H1 (cell line): Measurements from ENCODE around the gene PDE3A. TPM values are rescaled to one million over a fixed set of nuclear protein-coding genes. Genes with fewer than 3 reads are reported as not detected.

Experiments
- CTCF ChIA-PET: fragments of 300-600 bp; sonication (Branson Sonifier 250); formaldehyde crosslinking; loops from one replicate; lab custom pipeline; 2021; ENCODE audit not compliant: partially characterized antibody; lab: Charles Lee
- POLR2A ChIA-PET: fragments of 300-600 bp; sonication (Branson Sonifier 250); formaldehyde crosslinking; loops from one replicate; lab custom pipeline; 2021; ENCODE audit warnings: inconsistent platforms; ENCODE audit not compliant: partially characterized antibody; lab: Charles Lee
- DNase-seq, 2 experiments: peaks; one replicate each; pipeline versions ENCODE4 v3.0.0 to v3.0.0-alpha.2; 2010 to 2022; ENCODE audit warnings: low spot score in 2 of 2, low read depth in 1 of 2, mixed read lengths in 1 of 2
- FAIRE-seq: peaks from 2 replicates; lab custom pipeline; 2011; peaks lifted over from hg19 to GRCh38; lab: Jason Lieb, UNC
- H2AFZ ChIP-seq: 2 replicates; pipeline ENCODE4 v1.8.1; 2012; ENCODE audit warnings: low read length, inconsistent platforms
- H2AK5ac ChIP-seq: 2 replicates; pipeline ENCODE4 v1.6.1; 2013; ENCODE audit warnings: low read depth, low read length
- H2BK120ac ChIP-seq: replicated peaks from 2 replicates; pipeline ENCODE3; 2013; ENCODE audit warnings: low read depth, low read length, inconsistent platforms
- H2BK12ac ChIP-seq: 2 replicates; pipeline ENCODE4 v1.6.1; 2013; ENCODE audit warnings: low read depth, low read length
- H2BK15ac ChIP-seq: 2 replicates; pipeline ENCODE4 v1.6.1; 2013; ENCODE audit warnings: low read length
- H2BK20ac ChIP-seq: 2 replicates; pipeline ENCODE4 v1.6.1; 2013; ENCODE audit warnings: low read length
- H2BK5ac ChIP-seq: 2 replicates; pipeline ENCODE4 v1.6.1; 2013; ENCODE audit warnings: low read depth, low read length
- H3K14ac ChIP-seq: 2 replicates; pipeline ENCODE4 v1.6.1; 2013; ENCODE audit warnings: inconsistent platforms; ENCODE audit not compliant: insufficient read length
- H3K18ac ChIP-seq: 2 replicates; pipeline ENCODE4 v1.6.1; 2013; ENCODE audit warnings: low read length; ENCODE audit errors: extremely low read depth
- H3K23ac ChIP-seq: 2 replicates; pipeline ENCODE4 v1.6.1; 2013; ENCODE audit warnings: inconsistent platforms; ENCODE audit not compliant: insufficient read length
- H3K23me2 ChIP-seq: 2 replicates; pipeline ENCODE4 v1.6.1; 2013; ENCODE audit warnings: low read depth, low read length
- H3K27ac ChIP-seq: 2 replicates; pipeline ENCODE4 v1.6.1; 2011; ENCODE audit warnings: low read depth, low read length, inconsistent platforms
- H3K27me3 ChIP-seq, 4 experiments: replicated peaks in 1 of 4; 1 replicate in 1 of 4; 2 replicates in 3 of 4; pipeline versions ENCODE4 v1.6.1 to v1.8.1; 2011 to 2013; ENCODE audit warnings: low read length in 3 of 4, mild to moderate bottlenecking in 3 of 4, inconsistent platforms in 2 of 4, mixed read lengths in 2 of 4, moderate library complexity in 1 of 4; ENCODE audit not compliant: control insufficient read depth in 3 of 4, insufficient read depth in 3 of 4; ENCODE audit errors: extremely low read depth in 1 of 4
- H3K36me3 ChIP-seq, 4 experiments: 2 replicates each; pipeline versions ENCODE4 v1.6.1 to v1.8.1; 2011 to 2013; ENCODE audit warnings: mild to moderate bottlenecking in 4 of 4, low read length in 3 of 4, moderate library complexity in 2 of 4, control low read depth in 1 of 4, inconsistent platforms in 1 of 4; ENCODE audit not compliant: insufficient read depth in 4 of 4, control insufficient read depth in 2 of 4
- H3K4ac ChIP-seq: replicated peaks from 2 replicates; pipeline ENCODE3; 2013; ENCODE audit warnings: low read length, low read depth, mixed read lengths, inconsistent platforms; ENCODE audit not compliant: insufficient read length
- H3K4me1 ChIP-seq, 4 experiments: replicated peaks in 1 of 4; 1 replicate in 1 of 4; 2 replicates in 3 of 4; pipeline versions ENCODE4 v1.6.1 to v1.8.1; 2011 to 2013; ENCODE audit warnings: low read length in 3 of 4, inconsistent platforms in 2 of 4, mixed read lengths in 1 of 4; ENCODE audit not compliant: insufficient read depth in 4 of 4, control insufficient read depth in 3 of 4
- H3K4me2 ChIP-seq, 2 experiments: 2 replicates each; pipeline versions ENCODE4 v1.6.1 to v1.8.1; 2011 to 2013; ENCODE audit warnings: low read depth in 2 of 2, low read length in 2 of 2, control low read depth in 1 of 2, inconsistent platforms in 1 of 2, mild to moderate bottlenecking in 1 of 2; ENCODE audit not compliant: insufficient read depth in 1 of 2
- H3K4me3 ChIP-seq, 4 experiments: fragments of 200-600, 300-600 bp in 1 of 4; sonication (generic), shearing (Covaris generic), sonication (Bioruptor Twin) in 1 of 4; 2 replicates each; pipeline versions ENCODE4 v1.5.1 to v1.8.1; 2011 to 2016; ENCODE audit warnings: low read length in 4 of 4, low read depth in 3 of 4, control low read depth in 2 of 4, inconsistent platforms in 2 of 4, mild to moderate bottlenecking in 2 of 4, mixed read lengths in 1 of 4, moderate library complexity in 1 of 4; ENCODE audit not compliant: insufficient read depth in 2 of 4; ENCODE audit errors: extremely low read depth in 1 of 4
- H3K56ac ChIP-seq: replicated peaks from 2 replicates; pipeline ENCODE3; 2013; ENCODE audit warnings: low read depth, mild to moderate bottlenecking, mixed read lengths, low read length, inconsistent platforms; ENCODE audit not compliant: insufficient read length
- H3K79me1 ChIP-seq: 2 replicates; pipeline ENCODE4 v1.6.1; 2013; ENCODE audit warnings: low read depth, low read length, control low read depth
- H3K79me2 ChIP-seq, 2 experiments: 2 replicates each; pipeline versions ENCODE4 v1.6.1 to v1.8.1; 2012 to 2013; ENCODE audit warnings: low read length in 2 of 2, mild to moderate bottlenecking in 2 of 2, inconsistent platforms in 1 of 2; ENCODE audit not compliant: insufficient read depth in 2 of 2, control insufficient read depth in 1 of 2
- H3K9ac ChIP-seq, 4 experiments: replicated peaks in 1 of 4; 1 replicate in 1 of 4; 2 replicates in 3 of 4; pipeline versions ENCODE4 v1.6.1 to v1.8.1; 2011 to 2013; ENCODE audit warnings: low read depth in 3 of 4, low read length in 3 of 4, control low read depth in 2 of 4, mild to moderate bottlenecking in 2 of 4, moderate library complexity in 2 of 4, inconsistent platforms in 1 of 4; ENCODE audit errors: extremely low read depth in 1 of 4
- H3K9me3 ChIP-seq, 2 experiments: 2 replicates each; pipeline versions ENCODE4 v1.6.1 to v1.8.1; 2012 to 2013; ENCODE audit warnings: mild to moderate bottlenecking in 2 of 2, moderate library complexity in 2 of 2, control low read depth in 1 of 2, inconsistent platforms in 1 of 2, low read depth in 1 of 2, low read length in 1 of 2, mixed read lengths in 1 of 2; ENCODE audit not compliant: insufficient read depth in 2 of 2
- H4K20me1 ChIP-seq, 2 experiments: replicated peaks in 1 of 2; 2 replicates each; pipeline versions ENCODE3 to v1.8.1; 2011 to 2013; ENCODE audit warnings: inconsistent platforms in 2 of 2, low read length in 2 of 2, mild to moderate bottlenecking in 1 of 2; ENCODE audit not compliant: insufficient read depth in 2 of 2, control insufficient read depth in 1 of 2
- H4K5ac ChIP-seq: 2 replicates; pipeline ENCODE4 v1.6.1; 2013; ENCODE audit warnings: low read length, low read depth, mixed read lengths, inconsistent platforms; ENCODE audit not compliant: insufficient read length
- H4K8ac ChIP-seq: 2 replicates; pipeline ENCODE4 v1.8.0; 2013; ENCODE audit warnings: mild to moderate bottlenecking, moderate library complexity, low read length, inconsistent platforms; ENCODE audit not compliant: insufficient read depth; ENCODE audit errors: extremely low read depth
- H4K91ac ChIP-seq: replicated peaks from 2 replicates; pipeline ENCODE3; 2013; ENCODE audit warnings: low read length, mixed read lengths, inconsistent platforms; ENCODE audit not compliant: insufficient read length
- RFX5 ChIP-seq: IDR thresholded peaks from 2 replicates; pipeline ENCODE4 v1.6.1; 2011; ENCODE audit warnings: low read depth, low read length, improper control_type of control experiment, borderline replicate concordance
- polyA plus RNA-seq, 7 experiments: library from polyadenylated mRNA; depleted of rRNA in 3 of 7; stranded (reverse) in 5 of 7; unstranded in 2 of 7; fragments of >200 nt in 5 of 7; fragments of 200-250 nt in 2 of 7; gene quantifications; 1 replicate in 5 of 7; 2 replicates in 1 of 7; 4 replicates in 1 of 7; pipeline versions ENCODE4 v1.2.1 to v1.2.3, GENCODE V29; 2011 to 2013; ENCODE audit warnings: missing spikeins in 2 of 7, mixed read lengths in 2 of 7
- total RNA-seq: library from RNA; stranded (reverse); fragmentation: NEBNext Ultra II Directional; extraction: Animal tissue kit (Norgen Biotek cat#: 25700); gene quantifications from 2 replicates; pipeline ENCODE4 v1.2.1, GENCODE V29; 2021

PDE3A gene
- total and polyA plus RNA-seq, 2 of the 8 experiments (the other 6 are each of a cell fraction or from before 2014, with no cell fraction given), result 1.4 to 3.4 TPM

- H3K4me2 ChIP-seq, result no peak overlapping the region
- H4K91ac ChIP-seq, result no peak overlapping the region
- no peak overlapping the region for H2BK20ac ChIP-seq
- H2AK5ac ChIP-seq, result no peak overlapping the region
- no peak overlapping the region for H3K4ac ChIP-seq
- no peak for TF ChIP-seq RFX5
- H3K27me3 ChIP-seq, result no peaks in the 10 kb centered on the region
- H3K18ac ChIP-seq, result no peak overlapping the region
- FAIRE-seq (no peak), DNase-seq (no peak)
- no peaks in the 10 kb centered on the region for H3K9me3 ChIP-seq
- no peak overlapping the region for H3K23ac ChIP-seq
- H4K20me1 ChIP-seq, result no peaks in the 10 kb centered on the region
- no peak overlapping the region for H2BK5ac ChIP-seq
- no peak overlapping the region for H3K4me3 ChIP-seq
- no peaks in the 10 kb centered on the region; the same call in 1 of the 2 replicates for H3K23me2 ChIP-seq
- peaks cover 0 to 8% (median 2%) of the 10 kb centered on the region in 4 experiments; a peak in 4 of 7 replicates for H3K4me1 ChIP-seq
- H2BK12ac ChIP-seq, result no peak overlapping the region
- no peaks in the 10 kb centered on the region for H3K79me1 ChIP-seq
- ChIA-PET POLR2A (interaction anchor here (0.7 kb wide), 1 partner anchor 62 kb away, joined by 3 read pairs; no protein-coding TSS in a partner anchor), CTCF (no interaction called here)
- H3K56ac ChIP-seq, result no peak overlapping the region
- H3K27ac ChIP-seq, result no peak overlapping the region
- H3K9ac ChIP-seq, result no peak overlapping the region
- no peak overlapping the region for H2BK15ac ChIP-seq
- no peak overlapping the region for H2BK120ac ChIP-seq
- no peak overlapping the region for H4K8ac ChIP-seq
- H3K36me3 ChIP-seq, result no peaks in the 10 kb centered on the region
- H3K79me2 ChIP-seq, result no peaks in the 10 kb centered on the region
- H3K14ac ChIP-seq, result no peak overlapping the region
- H4K5ac ChIP-seq, result no peak overlapping the region
- no peak overlapping the region for H2AFZ ChIP-seq
Observed at GRCh38 chr12:20436316-20436715, 68.0 kb downstream of the PDE3A start.
